NCI-H446 (cell line): ENCODE measurements around the gene RIPOR3.
"Not testable (repeated sequence)": the region's sequence is repeated elsewhere in the genome, so short reads cannot be mapped to it uniquely, and the experiment has no call there.

Experiments used
- DNase-seq, 2 experiments: peaks; one replicate each; lab custom pipeline; 2025; lab: John Stamatoyannopoulos, UW

RIPOR3 gene

DNA sequence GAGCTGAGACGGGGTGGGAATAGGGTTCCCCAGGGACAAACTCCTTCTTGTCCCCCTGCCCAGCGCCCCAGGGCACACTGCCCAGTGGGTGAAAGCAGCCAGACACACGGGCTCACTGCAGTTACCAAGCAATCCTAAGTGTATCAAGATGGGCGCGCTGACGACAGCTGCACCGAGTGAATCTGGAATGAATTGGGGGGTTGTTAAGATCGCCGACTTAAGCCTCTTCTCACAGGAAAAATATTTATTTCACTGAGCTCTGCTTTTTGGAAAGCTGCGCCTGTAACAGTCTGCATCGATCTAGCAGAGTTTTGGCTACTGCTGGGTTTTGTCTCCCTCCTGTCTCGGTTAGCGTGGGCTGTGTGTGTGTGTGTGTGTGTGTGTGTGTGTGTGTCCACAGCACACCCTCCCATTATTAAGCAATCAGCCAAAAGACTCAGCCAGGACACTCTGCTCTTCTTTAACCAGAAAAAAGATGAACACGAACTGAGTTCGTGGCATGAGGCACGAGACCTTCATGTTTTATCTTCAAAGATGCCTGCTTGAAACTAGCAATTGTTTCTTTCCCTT is 35.9 kb downstream of the RIPOR3 start:
- DNase-seq = peak; percentile 27 to 47

GRCh38 chr20:50654904-50655303 is 36.4 kb downstream of the RIPOR3 start:
- peak in 1 of 2 experiments; percentile 34 for DNase-seq

DNA sequence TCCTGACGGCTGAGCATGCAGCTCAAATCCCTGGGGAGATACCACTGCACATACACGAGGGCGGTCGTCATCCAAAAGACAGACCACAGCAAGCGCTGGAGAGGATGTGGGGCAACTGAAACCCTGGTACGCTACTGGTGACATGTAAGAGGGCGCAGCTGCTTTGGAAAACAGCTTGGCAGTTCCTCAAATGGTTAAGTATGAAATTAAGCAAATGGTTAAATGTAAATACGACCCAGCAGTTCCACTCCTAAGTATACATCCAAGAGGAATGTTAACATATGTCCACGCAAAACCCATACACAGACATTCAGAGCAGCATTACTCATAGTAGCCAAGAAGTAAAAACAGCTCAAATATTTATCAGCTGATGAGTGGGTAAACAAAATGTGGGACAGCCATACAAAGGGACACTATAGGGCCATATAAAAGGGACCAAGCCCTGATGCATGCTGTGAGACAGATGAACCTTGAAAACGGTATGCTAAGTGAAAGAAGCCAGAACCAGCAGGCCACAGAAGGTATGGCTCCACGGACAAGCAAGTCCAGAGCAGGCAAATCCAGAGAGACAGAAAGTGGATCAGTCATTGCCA is 38.5 kb downstream of the RIPOR3 start:
- no peak for DNase-seq

GRCh38 chr20:50651676-50652075 is 39.7 kb downstream of the RIPOR3 start:
- DNase-seq = no peak

DNA sequence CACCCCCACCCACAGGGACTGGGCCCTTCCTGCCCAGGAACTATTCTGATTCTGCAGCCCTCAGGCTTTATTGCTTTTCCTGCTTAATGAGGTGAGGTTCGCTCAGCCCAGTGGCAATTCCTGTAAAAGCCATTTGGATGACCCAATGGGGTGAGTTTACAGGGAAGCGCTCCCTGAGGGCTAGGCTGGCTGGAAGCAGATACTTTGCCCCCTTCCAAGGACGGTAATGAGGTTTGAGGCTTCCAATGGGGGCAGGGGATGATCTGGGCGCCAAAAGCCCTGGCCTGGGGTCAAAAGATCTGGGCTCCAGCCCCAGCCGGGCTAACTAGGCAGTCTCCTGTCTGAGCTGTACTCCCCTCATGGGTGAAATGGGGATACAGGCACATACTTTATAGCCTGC is 41.8 kb downstream of the RIPOR3 start:
- no peak for DNase-seq

DNA sequence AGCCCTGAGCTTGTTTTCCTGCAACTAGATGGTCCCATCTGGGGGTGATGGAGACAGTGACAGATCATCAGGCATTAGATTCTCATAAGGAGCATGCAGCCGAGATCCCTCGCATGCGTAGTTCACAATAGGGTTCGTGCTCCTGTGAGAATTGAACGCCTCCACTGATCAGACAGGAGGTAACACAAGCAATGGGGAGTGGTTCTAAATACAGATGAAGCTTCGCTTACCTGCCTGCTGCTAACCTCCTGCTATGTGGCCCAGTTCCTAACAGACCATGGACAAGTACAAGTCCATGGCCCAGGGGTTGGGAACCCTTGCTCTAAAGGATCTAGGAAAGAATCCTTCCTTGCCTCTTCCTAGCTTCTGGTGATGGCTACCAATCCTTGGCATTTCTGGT is 42.7 kb downstream of the RIPOR3 start:
- DNase-seq = no peak

- no peak for DNase-seq
Observed at GRCh38 chr20:50646483-50646996, 44.8 kb downstream of the RIPOR3 start.

DNA sequence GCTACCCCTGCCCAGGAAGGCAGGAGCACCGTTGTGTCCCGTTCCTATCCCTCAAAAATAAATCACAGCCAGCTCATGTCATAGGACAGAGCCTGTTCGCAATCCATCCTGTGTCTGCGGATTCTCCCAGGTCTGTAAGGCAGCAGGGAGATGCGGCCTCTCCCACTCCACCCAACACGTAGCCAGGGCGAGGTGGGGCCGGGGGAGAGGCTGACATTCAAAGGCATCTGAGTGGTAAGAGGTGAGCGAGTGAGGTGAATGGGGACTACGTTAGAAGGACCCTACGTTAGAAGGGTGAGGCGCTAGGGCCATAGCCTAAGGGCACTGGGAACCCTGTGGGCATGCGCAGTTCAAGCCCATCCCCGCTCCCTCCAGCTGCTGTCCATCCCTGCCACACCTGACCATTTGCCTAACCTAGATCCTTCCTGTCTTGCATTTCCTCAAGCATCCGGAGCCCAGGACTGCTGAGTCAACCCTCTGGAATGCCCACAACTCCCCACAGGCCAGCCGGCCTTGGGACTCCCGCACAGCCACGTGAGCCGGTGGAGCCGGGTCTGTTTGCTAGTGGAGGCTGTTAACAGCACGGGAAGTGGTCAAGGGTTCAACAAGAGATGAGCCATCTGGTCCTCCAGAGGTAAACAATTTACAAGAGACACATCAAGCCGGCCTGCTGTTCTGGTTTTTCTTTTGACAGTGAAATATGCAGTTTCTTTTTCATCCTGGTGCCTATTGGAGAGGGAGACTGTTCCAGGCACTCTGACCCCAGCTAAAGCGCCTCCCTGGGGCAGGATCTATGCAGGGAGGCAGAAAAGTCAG is 45.9 kb downstream of the RIPOR3 start:
- DNase-seq = peak in 1 of 2 experiments; percentile 32

GRCh38 chr20:50642288-50642803 is 49.0 kb downstream of the RIPOR3 start:
- DNase-seq = no peak

GRCh38 chr20:50641625-50642287 is 49.6 kb downstream of the RIPOR3 start:
- not testable (repeated sequence) for DNase-seq

GRCh38 chr20:50639971-50640711 is 51.2 kb downstream of the RIPOR3 start:
- DNase-seq = not testable (repeated sequence)

- DNase-seq = not testable (repeated sequence)
Observed at GRCh38 chr20:50638015-50638847, 53.1 kb downstream of the RIPOR3 start.

- no peak for DNase-seq
Observed at GRCh38 chr20:50636601-50637540, 54.5 kb downstream of the RIPOR3 start.

DNA sequence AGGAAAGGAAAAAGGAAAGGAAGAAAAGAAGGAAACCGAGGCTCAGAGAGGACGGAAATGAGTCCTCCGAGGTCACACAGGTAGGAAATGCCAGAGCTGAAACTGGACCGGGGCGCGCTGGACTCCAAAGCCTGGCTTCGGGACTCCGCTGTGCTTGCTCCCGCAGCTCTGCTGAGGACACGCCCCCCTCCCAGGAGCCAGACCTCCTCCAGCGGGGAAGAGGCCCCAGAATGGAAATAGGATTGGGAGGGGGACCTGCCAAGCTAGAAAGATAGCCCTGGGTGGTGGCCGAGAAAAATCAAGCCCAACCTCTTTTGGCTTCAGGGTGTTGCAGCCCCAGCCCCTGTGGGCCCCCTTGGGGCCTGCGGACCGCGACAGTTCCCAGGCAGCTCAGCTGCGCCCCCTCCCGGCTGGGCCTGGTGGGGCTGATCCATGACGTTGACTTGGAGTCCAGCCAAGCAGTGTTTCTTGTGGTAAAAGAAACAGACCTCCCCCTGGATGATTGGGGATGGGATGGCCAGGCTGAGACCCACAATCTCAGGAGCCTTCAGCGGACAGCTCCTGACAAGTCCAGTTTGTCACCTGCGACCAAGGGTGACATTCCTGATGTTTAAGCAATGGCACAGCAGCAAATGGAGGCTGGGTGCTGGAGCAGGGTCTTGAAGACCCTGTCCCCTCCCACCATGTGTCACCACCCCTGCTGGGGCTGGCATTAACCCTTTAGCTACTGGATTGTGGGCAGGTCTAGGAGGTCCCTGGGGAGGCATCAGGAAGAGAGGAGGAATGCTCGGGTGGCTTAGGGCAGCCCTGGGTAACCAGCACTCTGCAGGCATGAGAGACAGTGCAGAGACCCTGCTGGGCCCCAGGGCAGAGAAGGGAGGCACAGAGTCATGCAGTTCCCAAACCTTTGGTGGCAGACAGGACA is 55.4 kb downstream of the RIPOR3 start:
- DNase-seq = peak; percentile 32 to 57

DNA sequence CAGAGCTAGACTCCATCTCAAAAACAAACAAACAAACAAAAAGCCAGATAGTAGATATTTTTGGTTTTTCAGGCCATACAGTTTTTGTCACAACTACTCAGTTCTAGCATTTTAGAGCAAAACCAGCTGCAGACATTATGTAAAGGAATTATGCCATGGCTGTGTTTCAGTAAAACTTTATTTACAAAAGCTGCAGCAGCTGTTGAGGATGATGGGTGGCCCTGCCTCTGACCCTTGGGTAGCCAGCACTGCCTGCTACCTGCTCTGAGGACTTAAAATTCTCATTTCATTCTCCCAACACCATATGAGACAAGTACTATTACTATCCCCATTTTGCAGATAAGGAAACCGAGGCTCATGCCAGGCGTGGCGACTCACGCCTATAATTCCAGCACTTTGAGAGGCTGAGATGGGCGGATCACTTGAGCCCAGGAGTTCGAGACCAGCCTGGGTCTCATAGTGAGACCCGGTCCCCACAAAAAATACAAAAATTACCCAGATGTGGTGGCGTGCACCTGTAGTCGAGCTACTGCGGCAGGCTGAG is 56.3 kb downstream of the RIPOR3 start:
- DNase-seq = no peak

GRCh38 chr20:50634191-50634590 is 57.2 kb downstream of the RIPOR3 start:
- no peak for DNase-seq

- no peak for DNase-seq
Observed at GRCh38 chr20:50633361-50633760, 58.0 kb downstream of the RIPOR3 start.

DNA sequence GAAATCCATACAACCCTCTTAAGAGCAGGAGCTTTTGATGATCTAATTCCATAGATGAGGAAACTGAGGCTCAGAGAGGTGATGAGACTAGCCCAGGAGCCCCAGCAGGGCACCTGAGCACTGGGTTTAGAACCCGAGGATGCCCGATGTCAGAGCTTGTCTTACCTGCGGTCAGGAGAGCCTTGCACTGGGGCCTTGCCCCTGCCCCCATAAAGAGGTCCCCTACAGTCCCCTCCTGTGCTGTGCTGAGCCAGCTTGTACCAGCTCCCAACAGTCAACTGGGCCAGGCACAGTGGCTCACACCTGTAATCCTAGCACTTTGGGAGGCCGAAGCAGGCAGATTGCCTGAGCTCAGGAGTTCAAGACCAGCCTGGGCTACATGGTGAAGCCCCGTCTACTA is 58.6 kb downstream of the RIPOR3 start:
- DNase-seq = no peak
